ENCODE results near the gene CLEC9A.

CLEC9A gene

GRCh38 chr12:10115311-10115710, 84.8 kb downstream of the CLEC9A start:
- Mint-ChIP-seq H3K27ac (no peak overlapping the region), H3K4me3 (no peak overlapping the region), H3K9me3 (peaks cover 3% of the 10 kb centered on the region), H3K36me3 (no peaks in the 10 kb centered on the region), H3K4me1 (no peaks in the 10 kb centered on the region)
- no peak for DNase-seq (ENCODE audit: low spot score in 2 of 2)
- no peak for ATAC-seq

All from stimulated activated effector memory CD8-positive, alpha-beta T cell treated with anti-CD3 and anti-CD28 coated beads, Interleukin-12 subunit alpha, Interleukin-12 subunit beta, amount 100 ng/mL, for 72 hours (primary cell).